Osteocyte (in vitro differentiated cells): Measurements from ENCODE around the gene PBX2. TPM values are rescaled to one million over a fixed set of nuclear protein-coding genes. Genes with fewer than 3 reads are reported as not detected.
A peak's percentile ranks its signal among the peaks of the same experiment; 100 is the strongest.

Experiments
- DNase-seq: peaks from one replicate; pipeline ENCODE4 v3.0.0; 2021; ENCODE audit warnings: mixed read lengths; ENCODE audit not compliant: unreplicated experiment; ENCODE audit errors: extremely low spot score
- H3K27ac Mint-ChIP-seq: one replicate; pipeline ENCODE4 v1.8.0; 2021; ENCODE audit warnings: mild to moderate bottlenecking, mixed read lengths; ENCODE audit not compliant: unreplicated experiment
- H3K27me3 Mint-ChIP-seq: one replicate; pipeline ENCODE4 v1.8.0; 2021; ENCODE audit warnings: mixed read lengths; ENCODE audit not compliant: unreplicated experiment
- H3K36me3 Mint-ChIP-seq: one replicate; pipeline ENCODE4 v1.8.0; 2021; ENCODE audit warnings: mixed read lengths; ENCODE audit not compliant: unreplicated experiment
- H3K4me1 Mint-ChIP-seq: one replicate; pipeline ENCODE4 v1.8.0; 2021; ENCODE audit warnings: mixed read lengths; ENCODE audit not compliant: unreplicated experiment
- H3K4me3 Mint-ChIP-seq: one replicate; pipeline ENCODE4 v1.8.0; 2021; ENCODE audit warnings: mild to moderate bottlenecking, moderate library complexity, mixed read lengths; ENCODE audit not compliant: unreplicated experiment
- H3K9me3 Mint-ChIP-seq: one replicate; pipeline ENCODE4 v1.8.0; 2021; ENCODE audit warnings: mixed read lengths; ENCODE audit not compliant: unreplicated experiment
- total RNA-seq: library from RNA; stranded (reverse); gene quantifications from 2 replicates; pipeline ENCODE4 v1.2.1, GENCODE V29; 2021
- TF ChIP-seq, protein P1 (sequence below): fragments of 200-600 bp; sonication (generic); IDR thresholded peaks from 2 replicates; pipeline ENCODE4 v1.5.0; 2021; ENCODE audit warnings: antibody characterized with exemption, mild to moderate bottlenecking, moderate library complexity

Gene PBX2
- total RNA-seq, 1 donor from 2014 or later, result 77.1 TPM

DNA sequence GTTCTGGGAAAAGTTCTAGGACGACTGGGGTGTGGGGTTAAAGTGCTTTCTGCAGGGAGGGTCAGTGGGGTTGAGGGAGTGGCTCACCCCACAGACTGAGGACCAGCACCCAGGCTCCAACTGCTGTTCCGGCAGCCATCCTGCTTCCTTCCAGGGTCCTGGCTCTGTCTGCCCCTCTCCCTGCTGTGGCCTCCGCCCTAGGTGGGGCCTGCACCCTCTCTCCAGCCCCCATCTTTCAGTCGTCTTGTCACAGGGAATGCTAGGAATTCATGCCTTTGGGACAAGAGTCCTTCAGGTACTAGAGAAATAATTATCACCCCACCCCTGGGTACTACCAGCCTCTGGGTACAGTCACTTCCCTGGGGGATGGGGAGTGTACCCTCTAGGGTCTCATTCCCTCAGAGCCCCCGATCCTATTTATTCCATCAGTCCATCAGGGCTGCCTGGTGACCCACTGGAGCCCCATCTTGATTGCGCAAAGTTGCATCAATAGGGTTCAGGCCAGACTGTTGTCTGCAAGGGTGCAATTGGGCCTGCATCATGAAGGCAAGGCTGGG, 5.8 kb downstream of the PBX2 start, which contains the start of gene AGER:
Gene AGER (minus strand): TSS at position 170 of the 557 bp plus-strand sequence. CDS start 31 bp downstream, at position 139.
- no peak for DNase-seq
- H3K27ac Mint-ChIP-seq, result peak within 1 kb of the TSS; percentile 34
- H3K9me3 Mint-ChIP-seq, result no peaks in the 10 kb centered on the region
- peaks cover 39% of the 10 kb centered on the region for H3K4me1 Mint-ChIP-seq
- no peak within 1 kb of the TSS for H3K4me3 Mint-ChIP-seq
- no peaks in the 10 kb centered on the region for H3K27me3 Mint-ChIP-seq
- TF ChIP-seq, protein P1, sequence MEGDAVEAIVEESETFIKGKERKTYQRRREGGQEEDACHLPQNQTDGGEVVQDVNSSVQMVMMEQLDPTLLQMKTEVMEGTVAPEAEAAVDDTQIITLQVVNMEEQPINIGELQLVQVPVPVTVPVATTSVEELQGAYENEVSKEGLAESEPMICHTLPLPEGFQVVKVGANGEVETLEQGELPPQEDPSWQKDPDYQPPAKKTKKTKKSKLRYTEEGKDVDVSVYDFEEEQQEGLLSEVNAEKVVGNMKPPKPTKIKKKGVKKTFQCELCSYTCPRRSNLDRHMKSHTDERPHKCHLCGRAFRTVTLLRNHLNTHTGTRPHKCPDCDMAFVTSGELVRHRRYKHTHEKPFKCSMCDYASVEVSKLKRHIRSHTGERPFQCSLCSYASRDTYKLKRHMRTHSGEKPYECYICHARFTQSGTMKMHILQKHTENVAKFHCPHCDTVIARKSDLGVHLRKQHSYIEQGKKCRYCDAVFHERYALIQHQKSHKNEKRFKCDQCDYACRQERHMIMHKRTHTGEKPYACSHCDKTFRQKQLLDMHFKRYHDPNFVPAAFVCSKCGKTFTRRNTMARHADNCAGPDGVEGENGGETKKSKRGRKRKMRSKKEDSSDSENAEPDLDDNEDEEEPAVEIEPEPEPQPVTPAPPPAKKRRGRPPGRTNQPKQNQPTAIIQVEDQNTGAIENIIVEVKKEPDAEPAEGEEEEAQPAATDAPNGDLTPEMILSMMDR, result no peak
- peaks cover 34% of the 10 kb centered on the region for H3K36me3 Mint-ChIP-seq

DNA sequence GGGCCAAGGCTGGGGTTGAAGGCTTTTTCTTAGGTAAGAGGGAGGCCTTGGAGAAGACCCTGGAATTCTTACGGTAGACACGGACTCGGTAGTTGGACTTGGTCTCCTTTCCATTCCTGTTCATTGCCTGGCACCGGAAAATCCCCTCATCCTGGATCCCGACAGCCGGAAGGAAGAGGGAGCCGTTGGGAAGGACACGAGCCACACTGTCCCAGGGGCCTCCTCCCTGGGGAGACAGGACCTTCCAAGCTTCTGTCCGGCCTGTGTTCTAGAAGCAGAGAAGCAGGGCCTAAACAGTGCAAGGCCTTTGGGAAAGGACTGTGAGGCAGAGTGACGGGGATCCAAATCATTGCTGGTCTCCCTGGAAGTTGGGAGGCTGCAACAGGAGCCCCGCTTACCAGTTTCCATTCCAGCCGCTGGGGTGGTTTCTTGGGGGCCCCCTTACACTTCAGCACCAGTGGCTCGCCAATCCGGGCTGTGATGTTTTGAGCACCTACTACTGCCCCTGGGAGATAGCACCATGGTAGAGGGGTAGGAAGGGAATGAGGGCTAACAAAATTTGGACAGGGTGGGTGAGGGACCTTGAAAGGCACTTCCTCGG, 6.4 kb downstream of the PBX2 start:
- H3K4me3 Mint-ChIP-seq, result no peak overlapping the region
- DNase-seq, result no peak
- peaks cover 39% of the 10 kb centered on the region for H3K4me1 Mint-ChIP-seq
- TF ChIP-seq, protein P1, result no peak
- no peak overlapping the region for H3K27ac Mint-ChIP-seq
- H3K36me3 Mint-ChIP-seq, result peaks cover 36% of the 10 kb centered on the region
- H3K9me3 Mint-ChIP-seq, result no peaks in the 10 kb centered on the region
- H3K27me3 Mint-ChIP-seq, result no peaks in the 10 kb centered on the region

DNA sequence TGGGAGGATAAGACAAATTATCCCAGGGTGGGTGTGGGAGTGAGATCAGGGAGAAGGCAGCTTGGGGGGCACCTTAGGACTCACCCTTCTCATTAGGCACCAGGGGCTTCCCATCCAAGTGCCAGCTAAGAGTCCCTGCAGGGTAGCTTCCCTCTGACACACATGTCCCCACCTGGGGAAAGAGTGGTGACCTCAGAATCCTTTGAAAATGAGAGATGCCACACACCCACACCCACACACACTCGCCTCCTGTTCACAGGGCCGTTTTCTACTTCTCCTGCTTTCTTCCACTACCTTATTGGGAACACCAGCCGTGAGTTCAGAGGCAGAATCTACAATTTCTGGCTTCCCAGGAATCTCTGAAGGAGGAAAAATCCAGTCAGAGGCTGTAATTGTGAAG, 7.0 kb downstream of the PBX2 start:
- TF ChIP-seq, protein P1, result no peak
- no peaks in the 10 kb centered on the region for H3K9me3 Mint-ChIP-seq
- DNase-seq, result no peak
- no peaks in the 10 kb centered on the region for H3K27me3 Mint-ChIP-seq
- peaks cover 36% of the 10 kb centered on the region for H3K4me1 Mint-ChIP-seq
- H3K27ac Mint-ChIP-seq, result no peak overlapping the region
- H3K4me3 Mint-ChIP-seq, result no peak overlapping the region
- peaks cover 36% of the 10 kb centered on the region for H3K36me3 Mint-ChIP-seq

DNA sequence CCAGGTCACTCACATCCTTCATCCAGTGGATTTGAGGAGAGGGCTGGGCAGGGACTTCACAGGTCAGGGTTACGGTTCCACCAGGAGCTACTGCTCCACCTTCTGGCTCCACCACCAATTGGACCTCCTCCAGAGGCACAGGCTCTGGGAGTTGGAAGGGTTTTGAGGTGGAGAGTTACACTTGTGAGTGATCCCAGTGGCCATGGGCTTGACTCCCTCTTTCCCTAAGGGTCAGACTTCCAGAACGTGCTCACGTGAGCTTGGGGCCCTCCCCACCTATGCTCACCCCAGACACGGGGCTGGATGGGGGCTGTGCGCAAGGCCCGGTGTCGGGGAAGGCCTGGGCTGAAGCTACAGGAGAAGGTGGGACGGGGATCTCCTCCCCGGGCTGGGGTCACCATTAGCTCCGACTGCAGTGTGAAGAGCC, 7.4 kb downstream of the PBX2 start:
- no peaks in the 10 kb centered on the region for H3K27me3 Mint-ChIP-seq
- peaks cover 32% of the 10 kb centered on the region for H3K36me3 Mint-ChIP-seq
- H3K9me3 Mint-ChIP-seq, result no peaks in the 10 kb centered on the region
- no peak for DNase-seq
- TF ChIP-seq, protein P1, result no peak
- H3K4me3 Mint-ChIP-seq, result no peak overlapping the region
- H3K27ac Mint-ChIP-seq, result no peak overlapping the region
- peaks cover 34% of the 10 kb centered on the region for H3K4me1 Mint-ChIP-seq

DNA sequence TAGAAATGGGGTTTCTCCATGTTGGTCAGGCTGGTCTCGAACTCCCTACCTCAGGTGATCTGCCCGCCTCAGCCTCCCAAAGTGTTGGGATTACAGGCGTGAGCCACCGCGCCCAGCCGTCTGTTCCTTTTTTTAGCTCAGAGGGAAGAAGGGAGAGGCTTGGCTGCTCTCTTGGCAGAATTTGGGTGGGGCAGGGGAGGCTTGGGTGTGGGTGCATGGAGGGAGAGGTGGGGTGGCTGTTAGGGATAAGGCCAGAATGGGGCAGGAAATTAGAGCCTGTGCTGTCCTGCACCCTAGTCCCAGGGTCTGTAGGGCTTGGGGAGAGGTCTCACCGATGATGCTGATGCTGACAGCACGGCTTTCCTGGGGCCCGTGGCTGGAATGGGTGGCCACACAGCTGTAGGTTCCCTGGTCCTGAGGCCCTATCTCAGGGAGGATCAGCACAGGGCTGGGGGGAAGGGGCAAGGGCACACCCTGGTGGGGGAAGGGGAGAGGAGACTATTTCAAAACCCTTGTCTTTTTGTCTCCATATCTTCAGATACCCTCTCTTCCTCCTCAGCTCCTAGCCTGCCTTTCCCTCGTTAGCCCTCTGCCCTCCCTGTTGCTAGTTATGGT, 8.0 kb downstream of the PBX2 start:
- peaks cover 27% of the 10 kb centered on the region for H3K36me3 Mint-ChIP-seq
- DNase-seq, result no peak

More for the DNA sequence above, 8.0 kb downstream of the PBX2 start:
- Mint-ChIP-seq H3K4me3 (no peak overlapping the region), H3K27ac (no peak overlapping the region), H3K4me1 (peaks cover 34% of the 10 kb centered on the region), H3K9me3 (no peaks in the 10 kb centered on the region), H3K27me3 (no peaks in the 10 kb centered on the region)
- TF ChIP-seq, protein P1, result no peak
